Amniotic stem cell (primary cell): ENCODE data around the gene OR3A1.
"Not testable (repeated sequence)": the region's sequence is repeated elsewhere in the genome, so short reads cannot be mapped to it uniquely, and the experiment has no call there.

Experiments used
- DNase-seq: peaks from one replicate; lab custom pipeline; 2025; lab: John Stamatoyannopoulos, UW

Gene OR3A1

GRCh38 chr17:3298260-3298659 lies at the start of gene OR3A1:
Gene OR3A1, minus strand, starts transcription at chr17:3298360. Its CDS starts 5,778 bp downstream, at chr17:3292582.
- no peak for DNase-seq

GRCh38 chr17:3342782-3343181 lies 44.6 kb upstream of the OR3A1 start:
- not testable (repeated sequence) for DNase-seq

- no peak for DNase-seq
These were observed 37.7 kb upstream of the OR3A1 start for GRCh38 chr17:3335876-3336275.

- no peak for DNase-seq
These were observed 20.2 kb upstream of the OR3A1 start for GRCh38 chr17:3318336-3318735.

GRCh38 chr17:3316836-3317235 lies 18.7 kb upstream of the OR3A1 start:
- DNase-seq: no peak

GRCh38 chr17:3308603-3309002 lies 10.4 kb upstream of the OR3A1 start:
- no peak for DNase-seq

GRCh38 chr17:3295632-3296031 lies 2.5 kb downstream of the OR3A1 start:
- DNase-seq: no peak

- not testable (repeated sequence) for DNase-seq
These were observed 4.6 kb downstream of the OR3A1 start for GRCh38 chr17:3293548-3293947.

GRCh38 chr17:3282901-3283300 lies 15.3 kb downstream of the OR3A1 start:
- no peak for DNase-seq

GRCh38 chr17:3276126-3276525 lies 22.0 kb downstream of the OR3A1 start:
- no peak for DNase-seq

GRCh38 chr17:3271072-3271848 lies 26.9 kb downstream of the OR3A1 start:
- DNase-seq: no peak

- DNase-seq: no peak
These were observed 37.6 kb downstream of the OR3A1 start for GRCh38 chr17:3260600-3260999.

- DNase-seq: no peak
These were observed 38.0 kb downstream of the OR3A1 start for GRCh38 chr17:3260163-3260562.

GRCh38 chr17:3256575-3256974 lies 41.6 kb downstream of the OR3A1 start:
- DNase-seq: no peak

- not testable (repeated sequence) for DNase-seq
These were observed 49.1 kb downstream of the OR3A1 start for GRCh38 chr17:3249013-3249412.

GRCh38 chr17:3244841-3245240 lies 53.3 kb downstream of the OR3A1 start:
- not testable (repeated sequence) for DNase-seq

- DNase-seq: not testable (repeated sequence)
These were observed 57.1 kb downstream of the OR3A1 start for GRCh38 chr17:3241044-3241443.
